SU-DHL-6 (cell line): ENCODE results near the gene TEDDM1.

Experiments
- H2AFZ ChIP-seq: fragments of 200-600 bp; sonication (generic); 2 replicates; pipeline ENCODE4 v1.6.1; 2014; ENCODE audit warnings: low read depth, mild to moderate bottlenecking, moderate library complexity, mixed read lengths, antibody characterized with exemption, low read length; ENCODE audit not compliant: severe bottlenecking
- H3F3A ChIP-seq: fragments of 200-600 bp; shearing (Covaris generic); 2 replicates; pipeline ENCODE4 v1.6.0; 2016; ENCODE audit warnings: antibody characterized with exemption, mild to moderate bottlenecking; ENCODE audit not compliant: insufficient read depth
- H3K27ac ChIP-seq: fragments of 200-600 bp; sonication (generic); 2 replicates; pipeline ENCODE4 v1.5.1; 2016; ENCODE audit warnings: low read depth, mild to moderate bottlenecking, low read length, moderate library complexity, mixed read lengths
- H3K27me3 ChIP-seq: fragments of 200-600 bp; sonication (generic), shearing (Covaris generic); 2 replicates; pipeline ENCODE4 v1.6.0; 2014; ENCODE audit warnings: mild to moderate bottlenecking, low read length
- H3K36me3 ChIP-seq: fragments of 200-600 bp; sonication (generic); 2 replicates; pipeline ENCODE4 v1.6.1; 2014; ENCODE audit warnings: mild to moderate bottlenecking, low read length, mixed read lengths
- H3K4me2 ChIP-seq: fragments of 300-600, 200-600 bp; shearing (Covaris generic), sonication (generic); 2 replicates; pipeline ENCODE4 v1.6.0; 2014; ENCODE audit warnings: low read length, low read depth, mild to moderate bottlenecking; ENCODE audit not compliant: poor library complexity, severe bottlenecking
- H3K4me3 ChIP-seq: fragments of 200-600 bp; sonication (generic); 2 replicates; pipeline ENCODE4 v1.5.1; 2014; ENCODE audit warnings: antibody characterized with exemption, low read length, mild to moderate bottlenecking, mixed read lengths; ENCODE audit not compliant: insufficient read depth, poor library complexity, severe bottlenecking
- H3K79me2 ChIP-seq: fragments of 200-600 bp; sonication (generic); 2 replicates; pipeline ENCODE4 v1.6.1; 2014; ENCODE audit warnings: mild to moderate bottlenecking, low read length, moderate library complexity; ENCODE audit not compliant: insufficient read depth
- H3K9ac ChIP-seq: fragments of 200-600 bp; sonication (generic); 2 replicates; pipeline ENCODE4 v1.7.0; 2014; ENCODE audit warnings: mild to moderate bottlenecking, low read length
- H3K9me2 ChIP-seq: fragments of 200-600 bp; sonication (generic); replicated peaks from 2 replicates; pipeline ENCODE4 v1.6.1; 2014; ENCODE audit warnings: low read length; ENCODE audit not compliant: insufficient read depth
- H3K9me3 ChIP-seq: fragments of 200-600 bp; sonication (generic); 2 replicates; pipeline ENCODE4 v1.6.1; 2014; ENCODE audit warnings: low read length, mixed read lengths; ENCODE audit not compliant: insufficient read depth
- H4K20me1 ChIP-seq: fragments of 200-600 bp; sonication (generic); 2 replicates; pipeline ENCODE4 v1.6.1; 2014; ENCODE audit warnings: low read depth, mild to moderate bottlenecking, antibody characterized with exemption, low read length, moderate library complexity, mixed read lengths
- EZH2phosphoT487 ChIP-seq: fragments of 200-600 bp; sonication (generic), shearing (Covaris generic); conservative IDR thresholded peaks from 2 replicates; pipeline ENCODE4 v1.6.1; 2018; ENCODE audit warnings: mild to moderate bottlenecking, antibody characterized with exemption, low read length, moderate library complexity, mixed read lengths
- TF ChIP-seq, protein P1 (sequence below): fragments of 200-600 bp; sonication (generic); IDR thresholded peaks from one replicate; pipeline ENCODE4 v1.5.1; 2017; ENCODE audit warnings: antibody characterized with exemption, mild to moderate bottlenecking, low read length, moderate library complexity; ENCODE audit not compliant: insufficient read depth, poor library complexity, severe bottlenecking

The TEDDM1 gene

GRCh38 chr1:182389619-182390047 is 10.8 kb downstream of the TEDDM1 start:
- H3K9me2 ChIP-seq = no peaks in the 10 kb centered on the region
- no peak overlapping the region for H3K27ac ChIP-seq
- no peak overlapping the region for H3K4me3 ChIP-seq
- H3K9ac ChIP-seq = no peak overlapping the region
- no peaks in the 10 kb centered on the region for H3K27me3 ChIP-seq
- TF ChIP-seq, protein P1, sequence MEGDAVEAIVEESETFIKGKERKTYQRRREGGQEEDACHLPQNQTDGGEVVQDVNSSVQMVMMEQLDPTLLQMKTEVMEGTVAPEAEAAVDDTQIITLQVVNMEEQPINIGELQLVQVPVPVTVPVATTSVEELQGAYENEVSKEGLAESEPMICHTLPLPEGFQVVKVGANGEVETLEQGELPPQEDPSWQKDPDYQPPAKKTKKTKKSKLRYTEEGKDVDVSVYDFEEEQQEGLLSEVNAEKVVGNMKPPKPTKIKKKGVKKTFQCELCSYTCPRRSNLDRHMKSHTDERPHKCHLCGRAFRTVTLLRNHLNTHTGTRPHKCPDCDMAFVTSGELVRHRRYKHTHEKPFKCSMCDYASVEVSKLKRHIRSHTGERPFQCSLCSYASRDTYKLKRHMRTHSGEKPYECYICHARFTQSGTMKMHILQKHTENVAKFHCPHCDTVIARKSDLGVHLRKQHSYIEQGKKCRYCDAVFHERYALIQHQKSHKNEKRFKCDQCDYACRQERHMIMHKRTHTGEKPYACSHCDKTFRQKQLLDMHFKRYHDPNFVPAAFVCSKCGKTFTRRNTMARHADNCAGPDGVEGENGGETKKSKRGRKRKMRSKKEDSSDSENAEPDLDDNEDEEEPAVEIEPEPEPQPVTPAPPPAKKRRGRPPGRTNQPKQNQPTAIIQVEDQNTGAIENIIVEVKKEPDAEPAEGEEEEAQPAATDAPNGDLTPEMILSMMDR = no peak
- no peak for TF ChIP-seq EZH2phosphoT487
- H3F3A ChIP-seq = no peaks in the 10 kb centered on the region
- no peaks in the 10 kb centered on the region for H4K20me1 ChIP-seq
- H3K79me2 ChIP-seq = no peaks in the 10 kb centered on the region
- no peak overlapping the region for H3K4me2 ChIP-seq
- no peaks in the 10 kb centered on the region for H3K9me3 ChIP-seq
- no peaks in the 10 kb centered on the region for H3K36me3 ChIP-seq
- H2AFZ ChIP-seq = no peak overlapping the region

DNA sequence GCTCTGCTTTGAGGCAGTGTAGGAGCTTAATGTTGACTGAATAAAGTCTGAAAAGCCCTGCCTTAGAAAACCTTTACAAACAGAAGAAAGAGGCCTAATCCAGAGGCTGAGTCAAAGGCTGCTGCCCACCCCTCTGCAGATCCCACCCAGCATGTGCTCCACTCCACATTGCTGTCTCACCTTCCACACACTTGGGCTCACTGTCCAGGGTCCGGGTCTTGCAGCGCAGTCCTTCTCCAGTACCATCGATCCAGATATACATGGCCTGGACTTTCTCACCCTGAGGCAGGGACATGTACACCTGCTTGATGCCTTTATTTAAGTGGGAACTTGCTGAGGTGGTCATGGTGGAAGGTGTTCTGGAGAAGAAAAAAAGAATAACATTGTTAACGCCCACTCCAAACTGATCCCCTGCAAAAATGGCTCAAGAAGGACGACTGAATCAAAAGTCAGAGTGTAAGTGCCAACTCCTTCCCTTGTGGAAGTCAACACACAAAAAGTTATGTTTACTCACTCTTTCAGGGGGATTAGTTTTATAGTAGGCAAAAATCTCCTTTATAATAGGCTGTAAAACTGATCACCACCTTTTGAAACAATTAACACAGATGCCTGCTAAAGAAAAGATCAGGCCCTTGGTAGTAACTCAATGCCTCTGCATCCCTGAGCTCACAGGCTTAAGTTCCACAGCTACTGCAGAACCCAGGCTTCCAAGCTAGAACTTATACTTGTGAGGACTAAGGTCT is 11.9 kb downstream of the TEDDM1 start:
- Histone ChIP-seq H3K4me2 (no peak overlapping the region), H3K9me2 (no peaks in the 10 kb centered on the region), H3K27ac (no peak overlapping the region), H3K9ac (no peak overlapping the region), H2AFZ (no peak overlapping the region), H3K27me3 (no peaks in the 10 kb centered on the region), H3K79me2 (no peaks in the 10 kb centered on the region), H3K36me3 (no peaks in the 10 kb centered on the region), H4K20me1 (no peaks in the 10 kb centered on the region), H3K9me3 (no peaks in the 10 kb centered on the region), H3F3A (no peaks in the 10 kb centered on the region), H3K4me3 (no peak overlapping the region)
- TF ChIP-seq EZH2phosphoT487 = no peak
- TF ChIP-seq, protein P1 = no peak

GRCh38 chr1:182387566-182387965 is 12.9 kb downstream of the TEDDM1 start:
- H3K4me3 ChIP-seq = no peak overlapping the region
- no peak for TF ChIP-seq EZH2phosphoT487
- TF ChIP-seq, protein P1 = no peak
- H2AFZ ChIP-seq = no peak overlapping the region
- no peaks in the 10 kb centered on the region for H3K36me3 ChIP-seq
- no peaks in the 10 kb centered on the region for H3K9me2 ChIP-seq
- no peaks in the 10 kb centered on the region for H3K9me3 ChIP-seq
- H3F3A ChIP-seq = no peaks in the 10 kb centered on the region
- no peak overlapping the region for H3K9ac ChIP-seq
- H3K4me2 ChIP-seq = no peak overlapping the region
- no peaks in the 10 kb centered on the region for H3K79me2 ChIP-seq
- H3K27me3 ChIP-seq = no peaks in the 10 kb centered on the region
- no peaks in the 10 kb centered on the region for H4K20me1 ChIP-seq
- no peak overlapping the region for H3K27ac ChIP-seq
